HG03460 (cell line): ENCODE measurements around the gene HOXB4.

ENCODE experiments used
- ATAC-seq: cut with Tn5 transposase; IDR thresholded peaks from one replicate; pipeline ENCODE4 v1.9.1; 2021; ENCODE audit not compliant: unreplicated experiment

Gene HOXB4

GRCh38 chr17:48549914-48550501 is 28.1 kb downstream of the HOXB4 start:
- no peak for ATAC-seq

- no peak for ATAC-seq
Observed at GRCh38 chr17:48549281-48549630, 28.9 kb downstream of the HOXB4 start.

DNA sequence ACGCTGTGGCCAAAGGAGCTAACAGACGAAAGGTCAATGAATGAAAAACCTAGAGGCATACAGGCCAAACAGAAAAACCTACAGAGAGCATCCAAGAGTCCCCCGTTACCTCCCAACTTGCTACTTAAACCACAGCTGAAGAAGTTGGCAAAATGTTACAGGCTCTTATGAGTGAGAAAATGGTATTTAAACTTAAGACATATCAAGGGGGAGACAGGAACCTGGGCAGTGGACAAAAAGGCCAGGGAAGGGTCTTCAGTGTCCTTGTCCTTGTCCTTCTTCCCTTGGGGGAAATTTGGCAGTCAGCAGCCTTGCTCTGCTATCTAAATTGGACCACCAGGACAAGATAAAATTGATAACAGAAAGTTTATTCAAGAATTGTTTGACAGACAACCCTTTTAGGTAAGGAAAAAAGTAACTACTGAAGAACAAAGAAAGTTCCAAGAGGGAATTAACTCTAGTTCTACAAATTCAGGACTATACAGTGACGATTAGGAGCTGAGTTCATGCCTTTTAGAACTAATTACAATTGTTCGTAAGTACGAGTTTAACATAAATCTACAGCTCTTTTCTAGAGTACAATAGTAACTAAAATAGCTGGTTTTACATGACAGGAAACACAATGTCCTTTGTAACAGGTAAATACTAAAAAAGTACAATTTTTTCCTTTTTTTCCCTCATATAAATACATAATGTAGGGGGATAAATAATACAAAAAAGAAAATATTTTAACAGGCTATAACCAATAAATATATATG is 29.4 kb downstream of the HOXB4 start:
- ATAC-seq, result no peak

DNA sequence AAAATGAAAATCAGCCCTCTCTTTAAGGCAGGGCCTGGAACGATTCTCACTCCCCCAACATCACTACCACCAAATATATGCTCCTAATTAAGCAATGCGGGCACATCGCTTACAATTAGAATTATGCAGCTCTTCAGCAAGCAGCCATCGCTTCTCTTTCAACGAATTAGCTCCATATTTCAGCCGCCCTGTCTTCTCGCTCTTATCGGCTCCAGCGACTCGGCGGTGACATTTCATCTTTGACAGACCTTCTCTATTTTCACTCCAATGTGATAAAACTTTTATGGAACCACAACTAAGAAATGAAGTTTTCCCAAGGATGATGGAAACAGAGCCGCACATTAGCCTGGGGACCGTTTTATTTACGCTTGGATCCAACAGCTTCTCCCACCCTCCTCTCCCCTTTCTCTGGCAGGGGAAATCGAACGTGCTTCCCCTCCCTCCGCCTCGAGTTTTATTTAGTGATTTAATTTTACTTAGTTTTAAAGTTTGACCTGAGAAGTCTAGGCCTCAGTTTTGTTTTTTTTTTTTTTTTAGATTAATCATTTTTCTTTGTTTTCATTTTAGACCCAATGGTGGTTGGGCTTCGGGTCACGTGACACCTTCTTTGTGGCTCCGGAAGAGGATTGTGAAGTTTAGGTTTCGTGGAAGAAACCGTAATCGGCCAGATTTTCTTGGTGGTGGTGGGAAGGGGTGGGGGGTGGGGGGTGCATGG is 30.2 kb downstream of the HOXB4 start:
- ATAC-seq, result no peak

- ATAC-seq, result no peak
Observed at GRCh38 chr17:48546924-48547807, 31.0 kb downstream of the HOXB4 start.

DNA sequence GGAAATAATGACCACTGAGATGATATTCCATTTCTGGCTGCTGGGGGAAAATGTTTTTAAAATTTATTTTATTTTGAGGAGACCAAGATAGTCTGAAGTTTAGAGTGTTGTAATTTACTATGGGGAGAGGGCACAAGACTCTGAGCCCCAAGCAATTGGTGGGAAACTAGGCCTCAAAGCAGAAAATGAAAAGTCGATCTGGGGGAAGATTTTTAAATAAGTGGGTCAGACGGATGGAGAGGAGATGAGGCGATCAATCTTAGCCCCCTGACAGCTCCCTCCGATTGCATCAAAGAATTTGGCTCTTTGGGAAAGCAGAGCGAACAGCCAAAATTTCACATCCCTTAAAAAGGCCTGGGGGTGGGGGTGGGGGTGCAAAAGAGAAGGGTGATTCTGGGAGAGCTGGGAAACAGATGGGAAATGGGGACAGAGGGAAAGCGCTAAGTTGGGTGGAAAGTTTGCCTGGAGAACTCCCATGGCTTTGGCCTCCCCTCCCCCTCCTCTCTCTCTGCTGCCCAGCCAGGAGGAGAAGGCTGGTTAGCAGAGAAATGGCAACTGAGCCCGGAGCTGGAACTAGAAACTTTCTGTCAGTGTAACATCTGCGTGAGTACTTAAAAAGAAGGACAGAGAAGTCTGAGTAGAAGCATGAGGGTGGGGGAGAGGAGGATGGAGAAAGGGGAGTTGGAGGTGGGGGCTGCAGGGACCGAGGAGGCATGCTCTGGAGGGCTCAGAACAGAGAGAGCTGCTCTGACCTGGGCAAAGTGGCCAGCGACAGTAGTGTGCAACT is 31.8 kb downstream of the HOXB4 start:
- no peak for ATAC-seq

DNA sequence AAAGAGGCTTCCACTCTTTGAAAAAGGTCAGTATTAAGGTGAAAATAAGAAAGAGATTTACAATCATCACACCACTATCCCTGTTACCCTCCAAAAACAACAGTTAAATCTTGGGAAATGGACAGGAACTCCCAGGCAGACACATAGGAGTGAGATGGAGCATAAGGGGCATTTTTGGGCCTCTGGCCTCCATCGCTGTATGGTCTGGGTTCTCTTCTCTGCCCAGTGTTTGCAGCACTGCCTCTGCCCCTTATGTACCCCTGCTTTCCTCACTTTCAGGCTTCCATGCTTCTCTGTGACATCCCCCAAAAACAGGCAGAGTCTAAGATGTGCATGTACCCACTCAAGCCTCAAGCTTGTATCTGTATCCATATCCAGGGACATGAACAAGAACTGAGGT is 32.6 kb downstream of the HOXB4 start:
- ATAC-seq, result no peak

DNA sequence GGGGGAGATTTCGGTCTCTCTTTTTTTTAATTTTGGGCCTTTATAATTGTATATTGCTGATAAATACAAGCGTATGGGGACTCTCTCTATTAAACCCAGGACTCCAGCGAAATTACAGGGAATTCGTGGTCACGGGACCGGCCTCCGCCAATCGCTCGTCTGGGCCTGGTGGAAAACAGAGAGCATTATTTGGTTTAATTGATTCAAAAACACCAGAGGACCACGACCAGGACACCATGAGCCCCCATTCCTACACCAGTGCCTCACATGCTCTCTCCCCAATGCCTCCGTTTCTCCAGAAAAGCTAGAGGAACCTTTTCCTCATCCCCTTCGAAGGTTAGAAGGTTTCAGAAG is 33.2 kb downstream of the HOXB4 start, which contains the start of gene HOXB2:
TSS of gene HOXB2 (minus strand) at position 88 of the 354 bp plus-strand sequence. CDS start 198 bp downstream, outside the sequence.
- no peak for ATAC-seq

GRCh38 chr17:48544349-48545021 is 33.7 kb downstream of the HOXB4 start:
- ATAC-seq, result no peak

DNA sequence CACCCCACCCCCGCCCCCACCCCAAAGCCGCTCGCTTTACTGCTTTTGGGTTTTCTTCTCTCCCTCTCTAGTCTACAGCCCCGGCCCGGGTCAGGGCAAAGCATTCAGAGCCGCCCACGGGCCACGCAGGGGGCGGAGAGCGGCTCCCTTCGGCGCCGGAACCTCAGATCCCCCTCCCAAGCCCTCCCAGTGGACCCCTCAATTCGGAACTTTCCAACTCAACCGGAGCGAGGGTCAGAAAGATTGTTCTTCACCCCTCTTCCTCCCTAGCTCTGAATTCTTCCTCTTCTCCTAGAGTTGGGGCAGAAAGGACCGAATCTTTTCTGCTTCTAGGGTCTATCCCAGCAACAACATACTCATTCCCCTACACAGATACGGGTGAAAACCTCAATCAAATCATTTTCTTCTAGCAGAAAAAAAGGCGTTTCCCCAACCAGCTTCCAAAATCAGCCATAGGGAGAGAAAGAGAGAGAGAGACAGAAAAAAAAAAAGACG is 34.2 kb downstream of the HOXB4 start:
- no peak for ATAC-seq

DNA sequence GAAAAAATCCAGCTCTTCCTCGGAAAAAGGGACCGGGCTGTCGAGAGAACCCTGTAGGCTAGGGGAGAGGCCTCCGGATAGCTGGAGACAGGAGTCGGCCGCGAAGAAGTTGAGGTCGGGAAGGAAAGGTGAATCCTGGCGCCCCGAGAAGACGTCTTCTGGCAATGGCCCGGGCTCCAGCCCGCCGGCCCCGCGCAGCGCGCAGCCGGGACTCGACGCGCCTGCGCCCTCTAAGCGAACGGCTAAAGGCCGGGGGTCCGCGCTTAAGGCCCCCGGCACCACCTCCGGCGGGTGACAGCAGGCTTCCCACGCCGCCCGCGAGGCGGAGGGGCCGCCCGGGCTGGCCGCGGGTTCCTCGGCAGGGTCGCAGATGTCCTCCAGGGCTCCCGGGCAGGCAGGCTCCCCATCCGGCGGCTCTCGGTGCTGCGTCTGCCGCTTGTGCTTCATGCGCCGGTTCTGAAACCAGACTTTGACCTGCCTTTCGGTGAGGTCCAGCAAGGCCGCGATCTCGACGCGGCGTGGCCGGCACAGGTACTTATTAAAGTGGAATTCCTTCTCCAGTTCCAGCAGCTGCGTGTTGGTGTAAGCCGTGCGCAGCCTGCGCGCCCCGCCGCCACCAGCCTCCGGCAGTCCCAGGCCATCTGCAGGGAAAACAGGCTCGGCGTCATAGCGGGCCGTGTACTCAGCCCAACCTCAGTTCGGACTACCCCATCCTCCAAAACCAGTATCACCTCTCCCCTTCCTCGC is 34.9 kb downstream of the HOXB4 start:
- ATAC-seq, result no peak

GRCh38 chr17:48542698-48543106 is 35.4 kb downstream of the HOXB4 start:
- ATAC-seq, result no peak

GRCh38 chr17:48542114-48542656 is 36.0 kb downstream of the HOXB4 start:
- ATAC-seq, result no peak

DNA sequence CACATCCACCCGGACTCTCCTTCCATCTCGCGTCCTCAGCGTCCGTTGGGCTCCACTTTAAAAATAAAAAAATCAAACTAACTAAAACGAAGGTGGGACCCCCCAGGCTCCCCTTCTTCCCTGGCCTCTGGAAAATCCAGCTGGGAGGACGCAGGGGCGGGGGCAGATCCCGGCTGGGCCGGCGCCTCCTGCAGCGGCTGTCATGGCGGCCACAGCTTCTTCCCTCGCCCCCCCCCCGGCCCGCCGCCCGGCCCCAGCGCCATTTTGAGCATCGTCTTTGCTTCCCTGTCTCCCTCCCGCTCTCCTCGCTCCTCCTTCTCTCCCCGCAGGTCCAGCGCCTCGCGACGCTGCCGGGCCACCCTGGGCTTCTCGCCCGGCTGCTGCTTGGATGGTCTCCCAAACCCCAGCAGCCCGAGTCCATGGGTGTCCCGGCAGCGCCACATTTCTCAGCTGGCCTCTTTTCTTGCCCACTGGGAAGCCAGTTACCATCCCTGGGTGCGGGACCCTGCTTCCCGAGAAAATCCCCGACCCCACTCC is 36.5 kb downstream of the HOXB4 start:
- ATAC-seq, result no peak

GRCh38 chr17:48541036-48541576 is 37.0 kb downstream of the HOXB4 start:
- no peak for ATAC-seq

DNA sequence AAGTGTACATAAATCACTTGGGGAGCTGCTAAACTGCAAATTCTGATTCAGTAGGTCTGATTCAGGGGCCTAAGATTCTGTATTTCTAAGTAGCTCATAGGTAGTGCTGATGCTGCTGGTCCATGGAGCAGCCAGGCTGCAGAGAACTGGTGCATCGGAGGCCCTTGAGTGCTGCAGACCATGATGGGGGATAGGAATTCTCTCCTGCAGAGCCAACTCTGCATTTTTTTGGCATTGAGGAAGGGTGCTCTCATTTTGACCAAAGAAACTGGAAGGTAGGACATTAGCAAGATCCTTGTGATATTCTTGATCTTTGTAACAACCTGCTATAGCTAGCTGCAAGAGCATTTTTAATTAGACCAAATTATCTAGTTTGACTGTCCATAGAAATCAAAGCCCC is 37.9 kb downstream of the HOXB4 start:
- no peak for ATAC-seq

DNA sequence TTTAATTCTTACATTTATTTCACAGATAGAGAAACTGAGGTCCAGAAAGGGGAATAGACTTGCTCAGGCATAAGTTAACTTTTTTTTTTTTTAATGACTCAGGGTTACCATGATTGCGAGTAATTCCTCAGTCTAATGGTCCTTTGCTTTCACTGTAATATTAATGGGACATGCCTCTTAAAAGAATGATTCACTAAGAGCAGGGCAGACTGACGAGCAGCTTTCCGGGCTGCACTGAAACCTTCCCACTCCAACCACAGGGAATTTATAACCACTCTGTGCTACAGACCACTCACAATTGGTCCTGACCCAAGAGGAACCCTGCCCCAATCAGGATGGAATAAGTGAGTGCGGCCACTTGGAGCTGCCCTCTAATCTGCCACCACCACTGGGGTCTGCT is 39.0 kb downstream of the HOXB4 start:
- no peak for ATAC-seq

DNA sequence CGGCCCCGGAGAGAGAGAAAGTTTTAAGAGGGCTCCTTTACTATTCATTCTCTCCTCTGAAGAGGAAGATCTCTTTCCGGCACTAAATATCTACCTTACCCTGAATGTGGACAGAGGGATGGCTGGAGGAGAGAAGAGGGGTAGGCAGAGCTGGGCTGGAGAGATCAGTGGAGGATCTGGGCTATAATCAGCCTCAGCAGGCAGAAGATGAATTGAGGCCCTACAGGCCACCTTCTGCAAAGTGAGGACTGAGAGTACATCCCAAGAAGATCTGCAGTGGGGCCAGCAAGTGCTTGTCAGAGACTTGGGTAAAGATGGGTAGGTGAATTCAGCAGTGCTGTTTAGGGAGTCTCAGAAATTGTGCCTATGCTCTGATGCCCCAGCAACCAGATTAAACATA is 40.8 kb downstream of the HOXB4 start:
- ATAC-seq, result no peak
